NCI-H345 treated with DMSO at 0.1 percent for 48 hours (cell line): Measurements from ENCODE around the gene FAM81A.

Source experiments
- DNase-seq: peaks from one replicate; lab custom pipeline; 2025; ENCODE audit not compliant: unreplicated experiment; lab: John Stamatoyannopoulos, UW

Gene FAM81A

DNA sequence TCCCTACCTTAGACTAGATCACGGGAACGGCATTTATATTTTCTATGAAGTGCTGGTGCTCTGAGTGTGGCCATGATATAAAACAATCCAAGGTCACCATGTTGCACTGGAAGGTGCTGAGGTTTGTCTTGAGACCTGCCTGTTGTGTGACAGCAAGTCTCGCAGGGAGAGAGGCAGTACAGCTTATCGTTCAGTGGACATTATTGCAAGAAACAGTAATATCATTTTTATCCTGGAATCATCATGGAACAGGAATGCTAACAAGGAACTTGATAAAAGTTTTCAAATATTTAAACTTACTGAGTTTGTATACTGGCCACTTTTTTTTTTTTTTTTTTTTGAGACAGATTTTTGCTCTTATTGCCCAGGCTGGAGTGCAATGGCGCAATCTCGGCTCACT is 133.6 kb downstream of the FAM81A start:
- no peak for DNase-seq
